ENCODE measurements around the gene ICAM2. TPM values are rescaled to one million over a fixed set of nuclear protein-coding genes. Genes with fewer than 3 reads are reported as not detected.

Gene ICAM2
- total RNA-seq, 1 experiment from 2014 or later: 0.33 TPM

DNA sequence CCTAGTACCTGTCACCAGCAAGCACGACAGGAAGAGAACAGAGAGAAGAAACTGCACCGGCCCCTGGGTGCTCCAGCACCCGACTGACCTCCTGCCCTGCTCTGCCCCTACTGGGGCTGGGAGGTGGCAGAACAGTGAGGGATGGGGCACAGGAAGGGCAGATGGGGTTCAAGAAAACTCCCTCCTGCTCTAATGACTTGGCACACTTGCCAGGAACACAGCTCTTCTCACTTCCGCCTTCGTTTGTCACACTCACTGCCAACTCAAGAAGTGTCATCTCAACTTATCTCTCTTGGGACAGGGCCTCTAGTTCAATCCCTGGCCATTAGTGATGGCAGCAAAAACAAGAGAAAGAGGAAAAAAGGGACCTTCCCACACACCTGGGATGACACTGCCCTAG is 42.7 kb upstream of the ICAM2 start (continued):
- TF ChIP-seq, protein P1, sequence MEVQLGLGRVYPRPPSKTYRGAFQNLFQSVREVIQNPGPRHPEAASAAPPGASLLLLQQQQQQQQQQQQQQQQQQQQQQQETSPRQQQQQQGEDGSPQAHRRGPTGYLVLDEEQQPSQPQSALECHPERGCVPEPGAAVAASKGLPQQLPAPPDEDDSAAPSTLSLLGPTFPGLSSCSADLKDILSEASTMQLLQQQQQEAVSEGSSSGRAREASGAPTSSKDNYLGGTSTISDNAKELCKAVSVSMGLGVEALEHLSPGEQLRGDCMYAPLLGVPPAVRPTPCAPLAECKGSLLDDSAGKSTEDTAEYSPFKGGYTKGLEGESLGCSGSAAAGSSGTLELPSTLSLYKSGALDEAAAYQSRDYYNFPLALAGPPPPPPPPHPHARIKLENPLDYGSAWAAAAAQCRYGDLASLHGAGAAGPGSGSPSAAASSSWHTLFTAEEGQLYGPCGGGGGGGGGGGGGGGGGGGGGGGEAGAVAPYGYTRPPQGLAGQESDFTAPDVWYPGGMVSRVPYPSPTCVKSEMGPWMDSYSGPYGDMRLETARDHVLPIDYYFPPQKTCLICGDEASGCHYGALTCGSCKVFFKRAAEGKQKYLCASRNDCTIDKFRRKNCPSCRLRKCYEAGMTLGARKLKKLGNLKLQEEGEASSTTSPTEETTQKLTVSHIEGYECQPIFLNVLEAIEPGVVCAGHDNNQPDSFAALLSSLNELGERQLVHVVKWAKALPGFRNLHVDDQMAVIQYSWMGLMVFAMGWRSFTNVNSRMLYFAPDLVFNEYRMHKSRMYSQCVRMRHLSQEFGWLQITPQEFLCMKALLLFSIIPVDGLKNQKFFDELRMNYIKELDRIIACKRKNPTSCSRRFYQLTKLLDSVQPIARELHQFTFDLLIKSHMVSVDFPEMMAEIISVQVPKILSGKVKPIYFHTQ (CRISPR knock-in tag; IDR thresholded peaks at IDR 0.05): no peak
- TF ChIP-seq ZNF512 (CRISPR knock-in tag; IDR thresholded peaks at IDR 0.05; ENCODE audit: borderline replicate concordance) (no peak), CREB1 (CRISPR knock-in tag; IDR thresholded peaks at IDR 0.05) (no peak), NR2C2 (CRISPR knock-in tag; IDR thresholded peaks at IDR 0.05) (no peak), OVOL2 (CRISPR knock-in tag; IDR thresholded peaks at IDR 0.05; ENCODE audit: borderline replicate concordance) (no peak), ATF3 (CRISPR knock-in tag; conservative IDR thresholded peaks at IDR 0.05) (no peak), ATF1 (CRISPR knock-in tag; IDR thresholded peaks at IDR 0.05) (no peak), FOXK1 (CRISPR knock-in tag; IDR thresholded peaks at IDR 0.05) (no peak), ZNF121 (CRISPR knock-in tag; IDR thresholded peaks at IDR 0.05) (no peak)
- TF ChIP-seq, protein P2, sequence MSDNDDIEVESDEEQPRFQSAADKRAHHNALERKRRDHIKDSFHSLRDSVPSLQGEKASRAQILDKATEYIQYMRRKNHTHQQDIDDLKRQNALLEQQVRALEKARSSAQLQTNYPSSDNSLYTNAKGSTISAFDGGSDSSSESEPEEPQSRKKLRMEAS (CRISPR knock-in tag; IDR thresholded peaks at IDR 0.05): no peak

DNA sequence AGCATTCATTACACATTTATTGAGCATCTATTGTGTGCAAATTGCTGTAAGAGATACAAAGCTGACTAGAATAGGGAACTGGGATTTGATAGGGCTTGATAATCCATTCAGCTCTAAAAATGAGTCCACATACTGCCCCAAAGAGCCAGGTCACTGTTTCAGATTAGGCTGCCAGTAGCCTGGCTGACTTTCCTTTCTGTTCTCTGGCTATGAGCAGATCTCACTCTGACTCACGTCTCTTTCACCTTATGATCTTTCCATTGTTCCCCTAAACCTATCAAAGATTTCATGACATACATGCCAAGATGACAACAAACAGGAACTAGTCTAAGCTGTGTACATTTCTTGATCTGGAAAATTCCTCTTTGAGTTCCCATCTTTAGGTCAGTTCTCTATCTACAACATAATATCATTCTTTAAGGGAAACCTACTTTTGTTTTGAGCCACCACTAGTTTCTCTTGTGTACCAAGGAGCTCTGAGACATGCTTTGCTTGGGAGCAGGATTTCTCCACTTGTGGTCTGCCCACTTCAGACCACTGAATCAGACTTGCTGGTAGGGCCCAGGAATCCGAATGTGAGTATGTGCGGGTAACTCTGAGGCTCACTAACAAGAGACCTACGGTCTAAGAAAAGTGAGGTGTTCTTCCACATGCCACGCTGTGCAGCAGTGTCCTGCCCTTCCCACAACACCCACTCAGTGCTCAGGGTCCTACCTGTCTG is 40.9 kb upstream of the ICAM2 start:
- Mint-ChIP-seq H3K27ac (no peak overlapping the region), H3K27me3 (ENCODE audit: low read depth) (no peaks in the 10 kb centered on the region), H3K36me3 (no peaks in the 10 kb centered on the region; the same call in 1 of the 2 replicates), H3K9me3 (no peaks in the 10 kb centered on the region), H3K4me3 (no peak overlapping the region), H3K4me1 (peaks cover 20% of the 10 kb centered on the region)
- ChIA-PET CTCF (interaction anchor here (1.0 to 8.0 kb wide), 4 partner anchors 25 to 172 kb away, joined by 3 to 364 read pairs (median 44); partner anchors contain the start of gene ERN1), POLR2A (interaction anchor here (0.6 kb wide), 1 partner anchor 42 kb away, joined by 3 read pairs; no protein-coding TSS in a partner anchor)
- ATAC-seq (no peak), DNase-seq (ENCODE audit: low spot score) (no peak)
- TF ChIP-seq TEAD4 (CRISPR knock-in tag; IDR thresholded peaks at IDR 0.05): no peak
- TF ChIP-seq, protein P3, sequence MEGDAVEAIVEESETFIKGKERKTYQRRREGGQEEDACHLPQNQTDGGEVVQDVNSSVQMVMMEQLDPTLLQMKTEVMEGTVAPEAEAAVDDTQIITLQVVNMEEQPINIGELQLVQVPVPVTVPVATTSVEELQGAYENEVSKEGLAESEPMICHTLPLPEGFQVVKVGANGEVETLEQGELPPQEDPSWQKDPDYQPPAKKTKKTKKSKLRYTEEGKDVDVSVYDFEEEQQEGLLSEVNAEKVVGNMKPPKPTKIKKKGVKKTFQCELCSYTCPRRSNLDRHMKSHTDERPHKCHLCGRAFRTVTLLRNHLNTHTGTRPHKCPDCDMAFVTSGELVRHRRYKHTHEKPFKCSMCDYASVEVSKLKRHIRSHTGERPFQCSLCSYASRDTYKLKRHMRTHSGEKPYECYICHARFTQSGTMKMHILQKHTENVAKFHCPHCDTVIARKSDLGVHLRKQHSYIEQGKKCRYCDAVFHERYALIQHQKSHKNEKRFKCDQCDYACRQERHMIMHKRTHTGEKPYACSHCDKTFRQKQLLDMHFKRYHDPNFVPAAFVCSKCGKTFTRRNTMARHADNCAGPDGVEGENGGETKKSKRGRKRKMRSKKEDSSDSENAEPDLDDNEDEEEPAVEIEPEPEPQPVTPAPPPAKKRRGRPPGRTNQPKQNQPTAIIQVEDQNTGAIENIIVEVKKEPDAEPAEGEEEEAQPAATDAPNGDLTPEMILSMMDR (IDR thresholded peaks at IDR 0.05): no peak
- TF ChIP-seq, protein P4, sequence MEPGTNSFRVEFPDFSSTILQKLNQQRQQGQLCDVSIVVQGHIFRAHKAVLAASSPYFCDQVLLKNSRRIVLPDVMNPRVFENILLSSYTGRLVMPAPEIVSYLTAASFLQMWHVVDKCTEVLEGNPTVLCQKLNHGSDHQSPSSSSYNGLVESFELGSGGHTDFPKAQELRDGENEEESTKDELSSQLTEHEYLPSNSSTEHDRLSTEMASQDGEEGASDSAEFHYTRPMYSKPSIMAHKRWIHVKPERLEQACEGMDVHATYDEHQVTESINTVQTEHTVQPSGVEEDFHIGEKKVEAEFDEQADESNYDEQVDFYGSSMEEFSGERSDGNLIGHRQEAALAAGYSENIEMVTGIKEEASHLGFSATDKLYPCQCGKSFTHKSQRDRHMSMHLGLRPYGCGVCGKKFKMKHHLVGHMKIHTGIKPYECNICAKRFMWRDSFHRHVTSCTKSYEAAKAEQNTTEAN (CRISPR knock-in tag; IDR thresholded peaks at IDR 0.05): no peak
- no peak for TF ChIP-seq FOXK1 (CRISPR knock-in tag; IDR thresholded peaks at IDR 0.05)
- TF ChIP-seq SOX15 (CRISPR knock-in tag; IDR thresholded peaks at IDR 0.05): no peak
- no peak for TF ChIP-seq NR3C1 (CRISPR knock-in tag; conservative IDR thresholded peaks at IDR 0.05; ENCODE audit: low read depth)
- TF ChIP-seq, protein P5, sequence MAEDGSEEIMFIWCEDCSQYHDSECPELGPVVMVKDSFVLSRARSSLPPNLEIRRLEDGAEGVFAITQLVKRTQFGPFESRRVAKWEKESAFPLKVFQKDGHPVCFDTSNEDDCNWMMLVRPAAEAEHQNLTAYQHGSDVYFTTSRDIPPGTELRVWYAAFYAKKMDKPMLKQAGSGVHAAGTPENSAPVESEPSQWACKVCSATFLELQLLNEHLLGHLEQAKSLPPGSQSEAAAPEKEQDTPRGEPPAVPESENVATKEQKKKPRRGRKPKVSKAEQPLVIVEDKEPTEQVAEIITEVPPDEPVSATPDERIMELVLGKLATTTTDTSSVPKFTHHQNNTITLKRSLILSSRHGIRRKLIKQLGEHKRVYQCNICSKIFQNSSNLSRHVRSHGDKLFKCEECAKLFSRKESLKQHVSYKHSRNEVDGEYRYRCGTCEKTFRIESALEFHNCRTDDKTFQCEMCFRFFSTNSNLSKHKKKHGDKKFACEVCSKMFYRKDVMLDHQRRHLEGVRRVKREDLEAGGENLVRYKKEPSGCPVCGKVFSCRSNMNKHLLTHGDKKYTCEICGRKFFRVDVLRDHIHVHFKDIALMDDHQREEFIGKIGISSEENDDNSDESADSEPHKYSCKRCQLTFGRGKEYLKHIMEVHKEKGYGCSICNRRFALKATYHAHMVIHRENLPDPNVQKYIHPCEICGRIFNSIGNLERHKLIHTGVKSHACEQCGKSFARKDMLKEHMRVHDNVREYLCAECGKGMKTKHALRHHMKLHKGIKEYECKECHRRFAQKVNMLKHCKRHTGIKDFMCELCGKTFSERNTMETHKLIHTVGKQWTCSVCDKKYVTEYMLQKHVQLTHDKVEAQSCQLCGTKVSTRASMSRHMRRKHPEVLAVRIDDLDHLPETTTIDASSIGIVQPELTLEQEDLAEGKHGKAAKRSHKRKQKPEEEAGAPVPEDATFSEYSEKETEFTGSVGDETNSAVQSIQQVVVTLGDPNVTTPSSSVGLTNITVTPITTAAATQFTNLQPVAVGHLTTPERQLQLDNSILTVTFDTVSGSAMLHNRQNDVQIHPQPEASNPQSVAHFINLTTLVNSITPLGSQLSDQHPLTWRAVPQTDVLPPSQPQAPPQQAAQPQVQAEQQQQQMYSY (CRISPR knock-in tag; IDR thresholded peaks at IDR 0.05): no peak
- TF ChIP-seq, protein P6, sequence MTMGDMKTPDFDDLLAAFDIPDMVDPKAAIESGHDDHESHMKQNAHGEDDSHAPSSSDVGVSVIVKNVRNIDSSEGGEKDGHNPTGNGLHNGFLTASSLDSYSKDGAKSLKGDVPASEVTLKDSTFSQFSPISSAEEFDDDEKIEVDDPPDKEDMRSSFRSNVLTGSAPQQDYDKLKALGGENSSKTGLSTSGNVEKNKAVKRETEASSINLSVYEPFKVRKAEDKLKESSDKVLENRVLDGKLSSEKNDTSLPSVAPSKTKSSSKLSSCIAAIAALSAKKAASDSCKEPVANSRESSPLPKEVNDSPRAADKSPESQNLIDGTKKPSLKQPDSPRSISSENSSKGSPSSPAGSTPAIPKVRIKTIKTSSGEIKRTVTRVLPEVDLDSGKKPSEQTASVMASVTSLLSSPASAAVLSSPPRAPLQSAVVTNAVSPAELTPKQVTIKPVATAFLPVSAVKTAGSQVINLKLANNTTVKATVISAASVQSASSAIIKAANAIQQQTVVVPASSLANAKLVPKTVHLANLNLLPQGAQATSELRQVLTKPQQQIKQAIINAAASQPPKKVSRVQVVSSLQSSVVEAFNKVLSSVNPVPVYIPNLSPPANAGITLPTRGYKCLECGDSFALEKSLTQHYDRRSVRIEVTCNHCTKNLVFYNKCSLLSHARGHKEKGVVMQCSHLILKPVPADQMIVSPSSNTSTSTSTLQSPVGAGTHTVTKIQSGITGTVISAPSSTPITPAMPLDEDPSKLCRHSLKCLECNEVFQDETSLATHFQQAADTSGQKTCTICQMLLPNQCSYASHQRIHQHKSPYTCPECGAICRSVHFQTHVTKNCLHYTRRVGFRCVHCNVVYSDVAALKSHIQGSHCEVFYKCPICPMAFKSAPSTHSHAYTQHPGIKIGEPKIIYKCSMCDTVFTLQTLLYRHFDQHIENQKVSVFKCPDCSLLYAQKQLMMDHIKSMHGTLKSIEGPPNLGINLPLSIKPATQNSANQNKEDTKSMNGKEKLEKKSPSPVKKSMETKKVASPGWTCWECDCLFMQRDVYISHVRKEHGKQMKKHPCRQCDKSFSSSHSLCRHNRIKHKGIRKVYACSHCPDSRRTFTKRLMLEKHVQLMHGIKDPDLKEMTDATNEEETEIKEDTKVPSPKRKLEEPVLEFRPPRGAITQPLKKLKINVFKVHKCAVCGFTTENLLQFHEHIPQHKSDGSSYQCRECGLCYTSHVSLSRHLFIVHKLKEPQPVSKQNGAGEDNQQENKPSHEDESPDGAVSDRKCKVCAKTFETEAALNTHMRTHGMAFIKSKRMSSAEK (CRISPR knock-in tag; IDR thresholded peaks at IDR 0.05; ENCODE audit: borderline replicate concordance): no peak
